ENCODE measurements around the gene SRRM1.
"Not testable (repeated sequence)": the region's sequence is repeated elsewhere in the genome, so short reads cannot be mapped to it uniquely, and the experiment has no call there.

The SRRM1 gene

GRCh38 chr1:24722073-24723035 lies 79.3 kb downstream of the SRRM1 start:
- not testable (repeated sequence) for DNase-seq
